GM18499 (cell line): ENCODE data around the gene PRKAR1B.
"Not testable (repeated sequence)": the region's sequence is repeated elsewhere in the genome, so short reads cannot be mapped to it uniquely, and the experiment has no call there.

Source experiments
- ATAC-seq: cut with Tn5 transposase; IDR thresholded peaks from one replicate; pipeline ENCODE4 v1.9.1; 2021; ENCODE audit warnings: moderate number of reproducible peaks; ENCODE audit not compliant: insufficient read depth, unreplicated experiment

Gene PRKAR1B

DNA sequence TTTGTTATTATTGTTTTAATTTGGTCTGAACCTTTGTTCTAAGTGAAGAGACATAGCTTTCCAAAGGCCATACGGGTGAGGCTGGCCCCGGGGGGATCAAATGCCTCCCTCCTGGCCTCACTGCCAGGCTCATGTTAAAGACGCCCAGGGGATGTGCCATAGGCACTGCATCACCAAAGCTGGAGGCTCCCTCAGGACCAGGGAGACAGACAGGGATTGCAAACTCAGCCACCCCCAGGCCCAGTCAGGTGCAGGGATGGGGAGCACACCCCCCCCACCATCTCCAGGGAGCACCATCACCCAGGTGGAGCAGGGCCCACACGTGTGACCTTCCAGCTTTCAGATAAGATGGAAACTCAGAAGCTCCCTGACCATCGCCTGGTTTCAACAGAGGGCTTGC lies 96.5 kb downstream of the PRKAR1B start:
- ATAC-seq, result no peak

DNA sequence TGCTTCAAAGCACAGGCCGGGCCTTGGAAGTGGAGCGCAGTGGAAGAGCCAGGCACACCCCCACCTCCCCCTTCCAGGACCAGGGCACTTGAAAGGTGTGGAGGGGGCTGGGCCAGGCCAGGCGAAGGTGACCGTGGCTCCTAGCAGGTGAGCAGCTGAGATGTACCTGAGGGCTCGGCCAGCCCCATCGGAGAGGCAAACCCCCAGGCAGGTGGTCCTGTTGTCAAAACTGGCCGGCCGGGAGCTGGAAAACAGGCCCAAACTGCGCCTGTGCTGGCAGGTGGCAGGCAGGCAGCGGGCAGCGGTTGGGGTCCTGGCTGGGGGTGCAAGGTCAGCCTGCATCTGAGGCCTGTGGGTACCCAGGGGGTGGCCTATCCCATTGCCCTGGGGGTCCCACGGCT lies 97.0 kb downstream of the PRKAR1B start:
- ATAC-seq, result no peak

DNA sequence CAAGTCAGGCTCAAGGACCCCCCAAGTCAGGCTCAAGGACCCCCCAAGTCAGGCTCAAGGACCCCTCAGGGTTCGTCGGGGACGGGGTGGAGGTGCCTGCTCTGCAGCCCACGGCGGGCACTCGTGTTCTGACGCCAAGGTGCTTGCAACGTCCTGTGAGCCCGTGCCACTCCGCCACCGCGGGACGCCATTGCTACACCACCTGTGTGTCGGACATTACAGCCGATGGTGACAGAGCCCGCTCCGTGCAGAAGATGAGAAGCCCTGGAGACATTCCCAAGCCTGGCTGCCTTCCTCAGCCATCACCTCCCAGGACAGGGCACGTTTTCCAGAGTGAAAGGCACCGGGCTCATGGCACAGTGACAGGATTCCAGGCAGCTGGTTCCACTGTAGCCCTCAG lies 98.3 kb downstream of the PRKAR1B start:
- no peak for ATAC-seq

DNA sequence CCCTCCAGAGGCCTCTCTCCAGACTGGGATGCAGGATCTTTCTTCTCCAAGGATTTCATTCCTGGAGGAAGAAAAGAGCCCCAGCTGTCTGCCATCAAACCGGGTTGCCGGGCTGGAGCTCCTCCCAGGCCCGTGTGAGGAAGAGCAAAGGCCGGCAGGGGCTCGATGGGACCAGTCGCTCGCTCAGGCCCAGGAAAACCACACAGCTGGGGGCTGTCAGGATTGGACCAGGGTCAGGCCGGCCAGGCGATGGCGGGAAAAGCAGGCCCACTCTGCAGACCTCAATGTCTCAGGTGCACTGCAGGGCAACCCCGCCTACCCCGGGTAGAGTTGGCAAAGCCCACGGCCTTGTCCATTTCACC lies 98.7 kb downstream of the PRKAR1B start:
- no peak for ATAC-seq

DNA sequence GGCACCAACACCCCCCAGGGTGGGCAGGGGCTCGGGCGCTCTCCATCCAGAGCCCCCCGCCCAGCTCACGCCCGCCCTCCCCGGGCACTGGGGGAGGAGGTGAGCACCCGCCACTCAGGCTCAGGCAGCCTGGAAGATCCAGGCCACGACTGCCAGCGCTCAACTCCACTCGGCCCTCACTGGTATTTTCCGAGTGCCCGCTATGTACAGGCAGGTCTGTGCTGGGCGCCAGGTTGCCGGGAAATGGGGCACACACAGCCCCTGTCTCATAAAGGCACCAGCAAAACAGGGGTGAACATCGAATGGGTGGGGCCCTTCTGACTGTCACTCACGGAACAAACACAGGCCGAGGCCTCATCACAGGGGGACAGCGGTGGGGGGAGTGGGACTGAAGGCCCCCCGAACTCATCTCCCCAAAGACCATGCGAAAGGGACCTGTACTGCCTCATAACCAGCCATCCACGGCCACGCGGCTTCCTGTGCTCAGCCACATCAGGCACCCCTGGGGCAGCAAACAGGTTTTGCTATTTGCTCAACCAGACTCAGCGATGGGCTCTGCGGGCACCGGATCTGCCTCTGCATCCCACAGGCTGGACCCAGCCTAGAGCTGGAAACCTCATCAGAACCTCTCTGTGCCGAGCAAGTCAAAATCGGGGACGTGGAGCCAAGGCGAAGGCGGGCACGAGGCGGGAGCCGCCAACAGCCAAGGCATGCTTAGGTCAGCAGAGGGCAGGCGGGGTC lies 99.2 kb downstream of the PRKAR1B start:
- ATAC-seq, result no peak

DNA sequence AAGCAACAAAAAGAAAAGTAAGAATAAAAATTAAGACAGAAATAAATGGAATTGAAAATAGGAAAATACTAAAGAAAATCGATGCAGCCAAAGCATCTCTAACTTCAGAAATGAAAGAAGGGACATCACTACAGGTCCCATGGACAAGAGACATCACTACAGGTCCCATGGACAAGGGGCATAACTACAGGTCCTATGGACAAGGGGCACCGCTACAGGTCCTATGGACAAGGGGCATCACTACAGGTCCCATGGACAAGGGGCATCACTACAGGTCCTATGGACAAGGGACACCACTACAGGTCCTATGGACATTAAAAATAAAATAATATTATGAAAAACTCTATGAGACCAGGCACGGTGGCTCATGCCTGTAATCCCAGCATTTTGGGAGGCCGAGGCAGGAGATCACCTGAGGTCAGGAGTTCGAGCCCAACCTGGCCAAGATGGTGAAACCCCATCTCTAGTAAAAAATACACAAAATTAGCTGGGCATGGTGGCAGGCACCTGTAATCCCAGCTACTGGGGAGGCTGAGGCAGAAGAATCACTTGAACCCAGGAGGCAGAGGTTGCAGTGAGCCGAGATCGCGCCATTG lies 101.6 kb downstream of the PRKAR1B start:
- no peak for ATAC-seq

DNA sequence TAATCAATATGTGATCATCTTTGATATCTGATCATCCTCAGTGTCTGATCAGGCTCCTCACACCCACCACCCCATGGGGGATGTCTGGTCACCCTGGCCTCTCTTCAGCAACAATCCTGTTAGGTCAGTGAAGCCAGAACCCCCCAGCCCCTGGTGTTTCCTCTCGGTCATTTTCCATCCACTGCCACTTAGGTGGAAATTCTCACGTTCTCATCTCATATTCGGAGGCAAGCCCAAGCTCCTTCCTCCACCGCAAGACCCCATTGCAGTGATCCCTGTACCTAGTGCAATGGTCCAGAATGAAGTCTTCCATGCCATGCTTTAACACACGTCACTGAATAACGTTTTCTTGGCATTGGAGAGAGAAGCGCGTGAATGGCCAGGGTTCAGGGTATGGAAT lies 103.6 kb downstream of the PRKAR1B start:
- no peak for ATAC-seq

DNA sequence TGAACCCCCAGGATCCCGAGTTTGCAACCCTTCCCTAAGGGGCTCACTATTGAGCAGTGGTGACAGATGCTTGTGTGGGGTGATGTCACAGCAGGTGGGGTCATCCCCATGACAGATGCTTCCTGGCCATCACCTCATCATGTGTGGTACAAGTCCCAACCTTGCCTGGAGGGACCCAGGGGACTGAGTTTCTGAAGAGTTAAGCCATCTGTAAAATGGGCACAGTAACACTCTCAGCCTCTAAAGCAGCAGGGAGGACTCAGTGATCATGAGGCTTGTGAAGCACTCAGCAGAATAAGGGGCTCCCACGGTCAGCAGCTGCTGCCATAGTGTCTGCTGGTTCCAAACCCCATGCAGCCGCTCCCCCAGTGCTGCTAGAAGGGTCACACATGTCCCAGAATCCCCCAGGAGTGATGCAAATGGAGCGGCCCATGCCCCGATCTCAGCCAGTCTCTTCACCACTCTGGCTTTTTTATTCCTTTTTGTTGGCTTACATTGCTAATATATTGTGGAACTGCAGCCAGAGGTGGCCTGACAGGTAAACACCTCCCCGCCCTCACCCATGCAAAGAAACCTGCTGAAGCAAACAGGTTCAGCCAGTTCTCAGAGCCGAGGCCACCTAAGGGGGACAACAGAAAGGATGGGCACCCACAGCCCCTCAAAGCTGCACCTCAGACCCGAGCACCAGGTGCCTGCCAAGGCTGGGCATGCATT lies 105.4 kb downstream of the PRKAR1B start:
- no peak for ATAC-seq

DNA sequence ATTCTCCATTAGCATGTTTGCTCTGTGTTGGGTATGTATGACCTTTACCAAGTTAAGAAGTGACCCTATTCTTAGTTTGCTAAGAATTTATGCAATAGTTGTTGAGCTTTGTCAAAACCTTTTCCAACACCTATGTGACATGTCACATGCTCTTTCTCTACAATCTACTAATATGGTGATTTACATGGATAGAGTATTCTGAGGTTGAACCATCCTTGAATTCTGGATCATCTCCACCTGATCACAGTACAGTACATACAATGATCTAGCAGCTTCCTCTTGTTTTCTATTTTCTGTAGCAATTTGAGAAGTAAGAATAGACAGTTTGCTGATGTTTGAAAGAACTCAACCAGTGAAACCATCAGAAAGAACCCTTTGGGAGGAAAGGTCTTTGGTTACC lies 106.2 kb downstream of the PRKAR1B start:
- ATAC-seq, result no peak

DNA sequence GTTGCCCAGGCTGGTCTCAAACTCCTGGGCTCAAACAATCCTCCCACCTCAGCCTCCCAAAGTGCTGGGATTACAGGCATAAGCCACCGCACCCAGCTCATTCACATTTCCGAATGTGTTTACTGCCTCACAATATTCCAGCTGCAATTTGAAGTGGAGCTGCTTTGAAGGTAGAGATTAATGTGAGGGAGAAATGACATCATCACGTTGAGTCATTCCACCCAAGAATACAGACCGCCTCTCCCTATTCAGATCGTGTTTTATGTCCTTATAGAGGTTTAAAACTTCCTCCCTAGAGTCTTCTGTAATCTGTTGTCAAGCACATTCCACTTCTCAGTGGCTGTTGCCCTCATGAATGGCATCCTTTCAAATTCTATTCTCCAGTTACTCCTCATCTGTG lies 107.0 kb downstream of the PRKAR1B start:
- ATAC-seq, result no peak

DNA sequence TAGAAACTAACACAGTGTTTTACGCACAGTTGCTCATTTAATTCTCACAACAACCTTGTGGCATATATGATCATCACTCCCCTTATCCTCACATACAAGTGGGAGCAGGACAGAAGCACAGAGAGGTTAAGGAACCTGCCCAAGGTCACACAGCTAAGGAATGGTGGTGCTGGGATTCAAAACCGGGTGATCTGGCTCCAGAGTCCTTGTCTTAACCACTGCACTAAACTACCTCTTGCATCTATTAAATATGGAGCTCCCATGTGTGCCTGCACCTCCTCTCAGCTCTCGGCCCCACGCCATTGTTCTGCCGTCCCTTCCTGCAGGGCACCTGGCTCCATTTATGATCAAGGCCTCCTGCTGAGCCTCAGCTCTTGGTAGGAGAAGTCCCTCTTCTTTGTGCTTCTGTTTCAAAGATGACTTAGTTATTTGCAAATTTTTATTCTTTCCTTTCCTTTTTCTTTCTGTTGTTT lies 107.7 kb downstream of the PRKAR1B start:
- ATAC-seq, result no peak

DNA sequence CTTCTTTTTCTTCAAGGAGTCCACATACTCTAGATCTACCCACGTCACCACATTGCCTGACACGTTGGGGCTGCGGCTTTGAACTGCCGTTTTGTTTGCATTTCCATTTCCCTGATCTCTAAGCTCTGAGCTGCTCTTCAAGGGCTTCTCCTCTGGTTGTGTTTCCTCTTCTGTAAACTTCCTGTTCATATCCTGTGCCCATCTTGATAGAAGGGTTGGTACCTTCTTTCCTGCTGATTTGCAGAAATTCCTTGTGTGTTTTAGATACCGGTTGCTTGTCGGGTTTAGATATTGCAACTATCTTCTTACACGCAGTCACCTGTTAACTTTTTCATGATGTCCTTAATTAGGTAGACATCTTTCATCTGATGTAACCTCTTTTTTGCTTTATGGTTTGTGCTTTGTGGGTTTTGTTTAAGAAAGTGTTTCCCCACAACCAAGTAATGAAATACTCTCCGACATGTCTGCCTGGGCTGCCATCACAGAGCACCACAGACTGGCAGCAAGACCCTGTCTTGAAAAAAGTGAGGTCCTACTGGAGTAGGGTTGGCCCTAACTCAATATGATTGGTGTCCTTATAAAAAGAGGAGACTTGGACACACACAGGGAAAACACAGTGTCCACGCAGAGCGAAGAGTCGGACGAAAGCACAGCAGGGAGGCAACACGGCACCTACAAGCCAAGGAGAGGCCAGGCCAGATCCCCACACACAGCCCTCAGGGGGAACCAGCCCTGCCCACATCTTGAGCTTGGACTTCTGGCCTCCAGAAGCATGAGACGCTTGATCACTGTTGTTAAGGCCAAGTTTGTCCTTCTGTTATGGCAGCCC lies 108.3 kb downstream of the PRKAR1B start:
- no peak for ATAC-seq

DNA sequence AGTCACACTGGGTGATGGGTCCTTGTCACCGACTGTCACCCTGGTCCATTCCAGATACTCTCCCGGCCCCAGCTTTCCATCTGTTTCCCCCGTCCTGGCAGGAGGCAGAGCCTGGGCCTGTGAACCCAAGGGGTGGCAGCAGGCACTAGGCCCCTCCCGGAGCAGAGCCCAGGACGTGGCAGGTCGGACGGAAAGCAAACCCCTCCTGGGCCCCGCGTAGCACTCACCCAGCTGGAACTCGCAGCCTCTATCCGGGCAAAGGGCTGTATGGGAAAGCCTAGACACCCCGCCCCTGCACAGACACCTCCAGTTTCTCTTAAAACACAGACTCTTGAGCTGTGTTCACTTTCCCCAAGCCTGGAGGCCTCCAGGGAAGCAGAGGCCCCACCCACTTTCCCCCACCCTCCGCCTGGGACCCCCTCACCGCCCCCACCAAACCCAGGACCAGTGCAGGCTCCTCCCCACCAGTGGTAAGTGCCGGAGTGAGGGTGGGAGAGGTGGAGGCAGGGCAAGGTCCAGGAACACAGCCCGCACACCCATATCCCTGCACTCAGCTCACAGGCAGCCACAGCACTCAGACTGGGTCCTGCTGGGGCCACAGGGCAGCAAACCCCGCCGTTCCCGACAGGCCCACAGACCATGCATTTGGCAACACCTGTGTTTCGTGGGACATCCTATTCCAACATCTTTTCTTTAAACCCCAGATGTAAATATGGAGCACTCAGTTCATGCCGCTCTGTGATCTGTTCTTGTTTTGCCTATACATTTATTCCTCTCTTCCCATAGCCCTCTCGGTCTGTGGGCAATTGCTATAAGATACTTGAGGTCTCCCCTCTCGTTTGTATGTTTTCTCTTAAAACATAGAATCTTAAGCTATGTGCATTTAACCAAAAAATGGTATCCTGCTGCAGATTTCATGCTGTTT lies 109.2 kb downstream of the PRKAR1B start:
- ATAC-seq, result no peak

DNA sequence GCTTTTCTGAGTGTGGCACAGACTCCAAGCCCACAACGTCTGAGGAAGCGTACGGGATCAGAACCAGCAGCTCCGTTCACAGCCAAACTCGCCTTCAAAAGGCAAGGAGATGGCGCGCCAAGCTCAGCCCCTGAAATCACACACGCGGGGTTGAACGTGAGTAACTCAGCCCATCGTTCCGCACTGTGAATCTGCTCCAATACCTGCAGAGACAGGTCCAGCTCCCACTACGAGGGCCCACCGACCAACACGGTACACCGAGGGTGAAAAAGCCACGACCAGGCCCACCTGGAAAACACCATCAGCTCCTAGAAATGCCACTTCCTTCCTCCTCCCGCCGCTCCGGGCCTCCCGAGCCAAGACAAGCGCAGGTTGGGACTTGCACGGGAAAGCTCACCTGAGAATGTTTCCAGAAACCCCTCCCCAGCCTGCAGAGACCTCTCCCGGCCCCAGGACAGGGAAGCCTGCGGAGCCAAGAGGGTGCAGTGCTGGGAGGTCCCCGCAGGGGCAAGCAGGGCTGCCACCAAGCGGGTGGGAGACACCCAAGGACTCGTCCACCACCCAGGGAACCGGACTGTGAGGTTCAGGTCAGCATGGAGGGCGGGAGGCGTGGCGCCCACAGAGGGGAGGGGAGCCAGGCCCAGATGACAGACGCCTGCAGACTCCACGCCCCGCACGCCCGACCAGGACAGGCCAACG lies 113.5 kb downstream of the PRKAR1B start:
- no peak for ATAC-seq

DNA sequence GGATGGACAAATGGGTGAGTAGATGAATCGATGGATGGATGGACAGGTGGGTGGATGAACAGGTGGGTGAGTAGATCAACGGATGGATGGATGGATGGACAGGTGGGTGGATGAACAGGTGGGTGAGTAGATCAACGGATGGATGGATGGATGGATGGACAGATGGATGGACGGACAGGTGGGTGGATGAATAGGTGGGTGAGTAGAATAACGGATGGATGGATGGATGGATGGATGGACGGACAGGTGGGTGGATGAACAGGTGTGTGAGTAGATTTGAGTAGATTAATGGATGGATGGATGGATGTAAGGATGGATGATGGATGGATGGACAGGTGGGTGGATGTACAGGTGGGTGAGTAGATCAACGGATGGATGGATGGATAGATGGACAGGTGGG lies 115.2 kb downstream of the PRKAR1B start:
- not testable (repeated sequence) for ATAC-seq

DNA sequence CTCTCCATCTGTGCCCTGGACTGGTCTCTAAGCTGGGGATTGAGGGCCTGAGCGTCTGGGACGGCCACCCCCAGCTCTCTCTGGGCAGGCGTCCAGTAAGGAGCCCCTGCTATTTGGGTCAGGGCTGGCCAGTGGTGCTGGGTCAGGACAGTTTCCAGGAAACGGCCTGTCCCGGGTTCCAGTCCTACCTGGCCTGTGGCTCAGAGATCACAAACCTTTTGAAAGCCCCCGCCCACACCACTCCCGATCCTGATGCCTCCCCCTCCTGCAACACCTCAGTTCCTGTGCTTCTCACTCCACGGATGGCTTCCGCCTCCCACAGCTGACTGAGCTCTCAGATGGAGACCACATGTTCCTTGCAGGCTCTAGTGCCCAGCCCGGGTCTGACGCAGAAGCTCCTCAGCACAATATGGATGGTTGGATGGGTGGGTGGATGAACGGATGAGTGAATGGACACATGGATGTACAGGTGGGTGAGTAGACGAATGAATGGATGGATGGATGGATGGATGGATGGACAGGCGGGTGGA lies 115.7 kb downstream of the PRKAR1B start:
- no peak for ATAC-seq

DNA sequence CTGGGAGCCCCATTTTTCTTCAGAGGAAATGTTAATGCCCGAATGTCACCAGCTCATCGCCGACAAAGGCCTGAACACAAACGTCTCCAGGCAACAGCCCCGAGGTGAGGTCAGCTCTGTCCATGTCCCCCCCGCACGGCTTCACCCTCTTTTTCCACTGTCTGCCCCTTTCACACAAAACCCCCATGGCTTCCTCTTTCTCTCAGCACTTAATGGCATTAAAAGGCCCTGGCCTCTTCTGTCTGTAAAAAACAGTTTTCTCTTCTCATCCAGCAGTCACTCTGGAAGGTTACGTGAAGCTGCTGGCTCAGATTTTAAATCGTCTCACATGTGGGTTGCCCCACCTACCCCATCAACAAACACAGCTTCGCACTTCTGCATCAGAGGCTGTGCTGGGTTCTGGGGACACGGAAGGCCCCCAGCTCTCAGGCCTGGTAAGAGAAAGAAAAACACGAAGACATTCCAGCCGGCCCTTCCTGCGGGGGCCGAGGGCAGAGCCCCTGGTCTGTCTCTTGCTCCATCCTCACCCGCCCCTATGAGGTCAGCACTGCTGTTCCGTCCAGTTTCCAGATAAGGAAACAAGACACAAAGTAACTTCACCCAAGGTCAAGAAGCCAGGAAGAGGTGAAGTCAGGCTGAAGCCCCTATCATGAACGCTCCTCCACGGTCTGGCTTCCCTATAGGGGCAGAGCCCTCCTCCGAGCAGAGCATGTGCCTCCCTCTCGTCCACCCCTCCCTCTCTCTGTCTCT lies 116.4 kb downstream of the PRKAR1B start:
- no peak for ATAC-seq

DNA sequence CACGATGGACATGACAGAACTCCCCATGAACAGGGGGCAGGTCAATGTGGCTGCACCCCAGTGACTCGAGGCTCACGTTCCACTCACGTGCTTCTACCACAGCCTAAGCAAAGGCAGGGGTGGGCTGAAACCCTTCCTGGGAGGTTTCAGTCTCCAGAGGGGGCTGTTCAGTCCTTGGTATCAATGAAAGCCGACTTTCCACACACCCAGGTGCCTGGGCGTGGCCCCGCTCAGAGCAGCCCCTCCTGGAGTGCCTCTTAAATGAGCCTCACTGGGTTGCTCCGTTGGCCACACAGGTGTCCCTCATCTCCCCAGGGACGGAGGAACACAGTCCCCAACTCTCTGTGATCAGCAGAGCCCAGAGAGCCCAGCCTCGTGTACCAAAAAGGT lies 116.9 kb downstream of the PRKAR1B start:
- ATAC-seq, result no peak
